ENCODE measurements around the gene NUP214.

GRCh38 chr9:131193051-131193450 is 67.7 kb downstream of the NUP214 start:
- TF ChIP-seq, protein P1, sequence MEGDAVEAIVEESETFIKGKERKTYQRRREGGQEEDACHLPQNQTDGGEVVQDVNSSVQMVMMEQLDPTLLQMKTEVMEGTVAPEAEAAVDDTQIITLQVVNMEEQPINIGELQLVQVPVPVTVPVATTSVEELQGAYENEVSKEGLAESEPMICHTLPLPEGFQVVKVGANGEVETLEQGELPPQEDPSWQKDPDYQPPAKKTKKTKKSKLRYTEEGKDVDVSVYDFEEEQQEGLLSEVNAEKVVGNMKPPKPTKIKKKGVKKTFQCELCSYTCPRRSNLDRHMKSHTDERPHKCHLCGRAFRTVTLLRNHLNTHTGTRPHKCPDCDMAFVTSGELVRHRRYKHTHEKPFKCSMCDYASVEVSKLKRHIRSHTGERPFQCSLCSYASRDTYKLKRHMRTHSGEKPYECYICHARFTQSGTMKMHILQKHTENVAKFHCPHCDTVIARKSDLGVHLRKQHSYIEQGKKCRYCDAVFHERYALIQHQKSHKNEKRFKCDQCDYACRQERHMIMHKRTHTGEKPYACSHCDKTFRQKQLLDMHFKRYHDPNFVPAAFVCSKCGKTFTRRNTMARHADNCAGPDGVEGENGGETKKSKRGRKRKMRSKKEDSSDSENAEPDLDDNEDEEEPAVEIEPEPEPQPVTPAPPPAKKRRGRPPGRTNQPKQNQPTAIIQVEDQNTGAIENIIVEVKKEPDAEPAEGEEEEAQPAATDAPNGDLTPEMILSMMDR (IDR thresholded peaks at IDR 0.05): no peak
- TF ChIP-seq POLR2A (IDR thresholded peaks at IDR 0.05): no peak

Data from adrenal gland (tissue), 5 donors.